Keratinocyte (primary cell): ENCODE measurements around the gene OTOG. TPM values are rescaled to one million over a fixed set of nuclear protein-coding genes. Genes with fewer than 3 reads are reported as not detected.

ENCODE experiments used
- DNase-seq: peaks from one replicate; pipeline ENCODE4 v3.0.0-alpha.2; 2011; ENCODE audit warnings: low read depth, missing footprints, low spot score
- FAIRE-seq: peaks from 2 replicates; lab custom pipeline; 2011; peaks lifted over from hg19 to GRCh38; lab: Jason Lieb, UNC
- H2AFZ ChIP-seq: 2 replicates; pipeline ENCODE4 v1.6.0; 2012; ENCODE audit warnings: low read length, control low read depth, inconsistent platforms; ENCODE audit not compliant: control insufficient read depth
- H3K27ac ChIP-seq: 2 replicates; pipeline ENCODE4 v1.5.1; 2011; ENCODE audit warnings: low read length; ENCODE audit not compliant: control insufficient read depth, insufficient read depth
- H3K27me3 ChIP-seq: 3 replicates; pipeline ENCODE4 v1.6.0; 2011; ENCODE audit warnings: low read length; ENCODE audit not compliant: control insufficient read depth, insufficient read depth; ENCODE audit errors: extremely low read depth
- H3K36me3 ChIP-seq, 2 experiments: 2 replicates in 1 of 2; 3 replicates in 1 of 2; pipeline ENCODE4 v1.5.1; 2011; ENCODE audit warnings: low read length in 2 of 2, mild to moderate bottlenecking in 1 of 2; ENCODE audit not compliant: control insufficient read depth in 2 of 2, insufficient read depth in 2 of 2; ENCODE audit errors: extremely low read depth in 1 of 2
- H3K4me1 ChIP-seq: 3 replicates; pipeline ENCODE4 v1.5.1; 2011; ENCODE audit warnings: low read length; ENCODE audit not compliant: control insufficient read depth, insufficient read depth; ENCODE audit errors: extremely low read depth
- H3K4me2 ChIP-seq: 3 replicates; pipeline ENCODE4 v1.6.0; 2011; ENCODE audit warnings: low read depth, low read length; ENCODE audit not compliant: control insufficient read depth, insufficient read depth; ENCODE audit errors: extremely low read depth
- H3K4me3 ChIP-seq, 3 experiments: fragments of 200-600 bp in 1 of 3; sonication (generic) in 1 of 3; 2 replicates in 2 of 3; 3 replicates in 1 of 3; pipeline ENCODE4 v1.5.1; 2011 to 2016; ENCODE audit warnings: low read length in 3 of 3, mild to moderate bottlenecking in 3 of 3, control low read depth in 2 of 3, inconsistent platforms in 1 of 3, low read depth in 1 of 3, mixed read lengths in 1 of 3, mixed run types in 1 of 3, moderate library complexity in 1 of 3; ENCODE audit not compliant: control insufficient read depth in 2 of 3, insufficient read depth in 2 of 3; ENCODE audit errors: extremely low read depth in 1 of 3
- H3K79me2 ChIP-seq: 2 replicates; pipeline ENCODE4 v1.6.0; 2012; ENCODE audit warnings: low read length; ENCODE audit not compliant: control insufficient read depth, insufficient read depth
- H3K9ac ChIP-seq: 3 replicates; pipeline ENCODE4 v1.6.0; 2011; ENCODE audit warnings: low read length; ENCODE audit not compliant: control insufficient read depth, insufficient read depth; ENCODE audit errors: extremely low read depth
- H3K9me1 ChIP-seq: 3 replicates; pipeline ENCODE4 v1.6.0; 2011; ENCODE audit warnings: low read length; ENCODE audit not compliant: control insufficient read depth, insufficient read depth; ENCODE audit errors: extremely low read depth
- H3K9me3 ChIP-seq: 2 replicates; pipeline ENCODE4 v1.5.1; 2012; ENCODE audit warnings: low read depth, low read length; ENCODE audit not compliant: control insufficient read depth
- H4K20me1 ChIP-seq: 3 replicates; pipeline ENCODE4 v1.6.0; 2011; ENCODE audit warnings: low read length; ENCODE audit not compliant: control insufficient read depth, insufficient read depth; ENCODE audit errors: extremely low read depth
- EZH2 ChIP-seq: IDR thresholded peaks from one replicate; pipeline ENCODE4 v1.6.1; 2012; ENCODE audit warnings: inconsistent platforms, mild to moderate bottlenecking, low read length, moderate library complexity
- dilution Hi-C: fragments of 300-500 bp; cut with MboI; formaldehyde crosslinking; loops from one replicate; pipeline ENCODE4 v1.7.0; 2020; ENCODE audit warnings: low sequenced_read_pairs; ENCODE audit not compliant: extremely low pct_ligation_motif_present
- polyA plus RNA-seq, 5 experiments: library from polyadenylated mRNA; depleted of rRNA in 3 of 5; stranded (reverse) in 3 of 5; stranded (forward) in 1 of 5; unstranded in 1 of 5; fragments of >200 nt; gene quantifications; 1 replicate in 1 of 5; 2 replicates in 3 of 5; 3 replicates in 1 of 5; pipeline versions ENCODE4 v1.2.1 to v1.2.3, GENCODE V29; 2011 to 2012; ENCODE audit warnings: missing spikeins in 2 of 5, low read depth in 1 of 5, low replicate concordance in 1 of 5
- TF ChIP-seq, protein P1 (sequence below), 3 experiments: IDR thresholded peaks in 1 of 3; conservative IDR thresholded peaks in 1 of 3; optimal IDR thresholded peaks in 1 of 3; 2 replicates in 2 of 3; 3 replicates in 1 of 3; pipeline versions ENCODE3 to v1.5.1; 2011; ENCODE audit warnings: low read length in 3 of 3, mild to moderate bottlenecking in 3 of 3, moderate library complexity in 2 of 3, control low read depth in 1 of 3, inconsistent platforms in 1 of 3; ENCODE audit not compliant: insufficient read depth in 2 of 3; ENCODE audit errors: extremely low read depth in 1 of 3

OTOG gene
- polyA plus RNA-seq, 1 donor (not counting 4 experiments of a cell fraction or from before 2014, with no cell fraction given): not detected

DNA sequence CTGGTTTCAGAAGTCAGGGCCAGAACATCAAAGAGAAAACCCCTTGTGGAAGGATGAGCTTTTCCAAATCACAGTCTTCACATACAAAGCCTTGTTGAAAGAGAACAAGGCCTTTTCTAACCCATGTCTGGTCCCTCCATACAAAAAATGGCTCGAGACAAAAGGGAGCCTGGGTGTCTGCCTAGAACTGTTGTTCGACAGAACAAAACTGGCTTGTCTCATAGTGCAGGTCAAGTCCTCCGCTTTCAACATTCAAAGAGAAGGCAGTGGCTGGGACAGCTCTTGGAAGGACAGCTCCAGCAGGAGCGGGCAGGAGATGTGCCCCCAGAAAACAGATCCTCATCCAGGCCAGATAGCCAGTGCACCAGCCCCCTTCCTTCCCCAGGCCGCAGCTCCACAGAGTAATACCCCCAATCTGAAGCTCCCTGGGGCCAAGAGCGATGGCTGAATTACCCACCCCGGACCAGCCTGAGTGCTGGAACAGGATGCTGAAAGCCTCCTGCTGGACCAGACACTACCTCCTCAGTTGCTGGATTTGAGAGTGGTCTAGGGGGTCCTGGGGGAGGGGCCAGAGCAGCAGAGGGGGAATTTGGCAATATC, 30.4 kb upstream of the OTOG start:
- Histone ChIP-seq H3K4me1 (no peaks in the 10 kb centered on the region), H4K20me1 (no peaks in the 10 kb centered on the region), H3K9me3 (no peaks in the 10 kb centered on the region), H2AFZ (no peak overlapping the region), H3K4me3 (no peak overlapping the region), H3K36me3 (no peaks in the 10 kb centered on the region), H3K9me1 (no peaks in the 10 kb centered on the region), H3K4me2 (no peak overlapping the region), H3K9ac (no peak overlapping the region), H3K27ac (no peak overlapping the region), H3K79me2 (no peaks in the 10 kb centered on the region), H3K27me3 (peaks cover 12% of the 10 kb centered on the region)
- dilution Hi-C loops: no loop called here
- TF ChIP-seq EZH2: no peak
- TF ChIP-seq, protein P1, sequence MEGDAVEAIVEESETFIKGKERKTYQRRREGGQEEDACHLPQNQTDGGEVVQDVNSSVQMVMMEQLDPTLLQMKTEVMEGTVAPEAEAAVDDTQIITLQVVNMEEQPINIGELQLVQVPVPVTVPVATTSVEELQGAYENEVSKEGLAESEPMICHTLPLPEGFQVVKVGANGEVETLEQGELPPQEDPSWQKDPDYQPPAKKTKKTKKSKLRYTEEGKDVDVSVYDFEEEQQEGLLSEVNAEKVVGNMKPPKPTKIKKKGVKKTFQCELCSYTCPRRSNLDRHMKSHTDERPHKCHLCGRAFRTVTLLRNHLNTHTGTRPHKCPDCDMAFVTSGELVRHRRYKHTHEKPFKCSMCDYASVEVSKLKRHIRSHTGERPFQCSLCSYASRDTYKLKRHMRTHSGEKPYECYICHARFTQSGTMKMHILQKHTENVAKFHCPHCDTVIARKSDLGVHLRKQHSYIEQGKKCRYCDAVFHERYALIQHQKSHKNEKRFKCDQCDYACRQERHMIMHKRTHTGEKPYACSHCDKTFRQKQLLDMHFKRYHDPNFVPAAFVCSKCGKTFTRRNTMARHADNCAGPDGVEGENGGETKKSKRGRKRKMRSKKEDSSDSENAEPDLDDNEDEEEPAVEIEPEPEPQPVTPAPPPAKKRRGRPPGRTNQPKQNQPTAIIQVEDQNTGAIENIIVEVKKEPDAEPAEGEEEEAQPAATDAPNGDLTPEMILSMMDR (optimal IDR thresholded peaks at IDR 0.05 in 1 of 3, IDR thresholded peaks at IDR 0.05 in 1 of 3, conservative IDR thresholded peaks at IDR 0.05 in 1 of 3; ENCODE audit: extremely low read depth in 1 of 3, insufficient read depth in 2 of 3, low read length in 3 of 3): no peak
- FAIRE-seq (no peak), DNase-seq (no peak)

DNA sequence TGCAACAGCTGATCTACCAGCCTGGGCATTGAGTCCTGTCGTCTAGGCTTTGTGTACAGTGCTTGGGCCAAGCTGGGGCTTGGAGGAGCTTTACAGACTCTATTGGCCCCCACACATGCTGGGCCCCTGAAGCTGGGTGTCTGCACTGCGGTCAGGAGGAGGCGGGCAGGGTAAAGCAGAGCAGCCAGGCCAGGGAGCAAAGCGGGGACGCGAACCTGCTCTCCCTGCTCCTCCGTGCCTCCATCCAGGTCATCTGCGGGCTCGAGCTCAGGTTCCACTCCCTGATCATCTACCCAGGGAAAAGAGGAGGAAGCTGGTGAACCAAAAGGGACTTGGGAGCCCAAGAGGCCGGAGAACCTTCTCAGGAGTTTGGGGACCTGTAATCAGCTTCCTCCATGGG, 29.9 kb upstream of the OTOG start:
- DNase-seq (no peak), FAIRE-seq (no peak)
- no peaks in the 10 kb centered on the region for H3K9me3 ChIP-seq
- no peaks in the 10 kb centered on the region for H3K36me3 ChIP-seq
- no peaks in the 10 kb centered on the region for H3K4me1 ChIP-seq
- no peak overlapping the region for H2AFZ ChIP-seq
- no peak overlapping the region for H3K27ac ChIP-seq
- no peak for TF ChIP-seq EZH2
- TF ChIP-seq, protein P1 (optimal IDR thresholded peaks at IDR 0.05 in 1 of 3, IDR thresholded peaks at IDR 0.05 in 1 of 3, conservative IDR thresholded peaks at IDR 0.05 in 1 of 3; ENCODE audit: extremely low read depth in 1 of 3, insufficient read depth in 2 of 3, low read length in 3 of 3): no peak
- no peak overlapping the region for H3K4me3 ChIP-seq
- H4K20me1 ChIP-seq: no peaks in the 10 kb centered on the region
- no peaks in the 10 kb centered on the region for H3K79me2 ChIP-seq
- H3K9me1 ChIP-seq: no peaks in the 10 kb centered on the region
- dilution Hi-C loops: no loop called here
- H3K4me2 ChIP-seq: no peak overlapping the region
- H3K27me3 ChIP-seq: peaks cover 12% of the 10 kb centered on the region
- H3K9ac ChIP-seq: no peak overlapping the region
